ENCODE data around the gene KRT2.

DNA sequence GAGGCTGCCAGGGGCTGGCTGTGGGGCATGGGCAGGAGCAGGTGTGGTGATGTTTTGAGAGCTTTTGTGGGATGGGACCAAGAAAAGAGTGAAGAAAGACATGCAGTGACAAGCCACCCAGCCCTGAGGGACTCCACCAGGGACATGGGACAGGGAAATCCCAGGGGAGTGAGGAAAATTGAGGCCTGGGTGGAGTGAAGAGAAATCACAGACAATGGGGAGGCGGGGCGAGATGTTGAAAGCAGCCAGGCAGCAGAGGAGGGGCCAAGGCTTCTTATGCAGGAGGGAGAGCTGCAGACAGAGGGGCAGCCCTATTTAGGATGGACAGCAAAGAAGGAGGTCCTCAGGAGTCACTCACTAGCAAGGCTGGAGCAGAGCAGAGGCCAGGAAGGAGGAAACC, 32.4 kb upstream of the KRT2 start:
- TF ChIP-seq, protein P1, sequence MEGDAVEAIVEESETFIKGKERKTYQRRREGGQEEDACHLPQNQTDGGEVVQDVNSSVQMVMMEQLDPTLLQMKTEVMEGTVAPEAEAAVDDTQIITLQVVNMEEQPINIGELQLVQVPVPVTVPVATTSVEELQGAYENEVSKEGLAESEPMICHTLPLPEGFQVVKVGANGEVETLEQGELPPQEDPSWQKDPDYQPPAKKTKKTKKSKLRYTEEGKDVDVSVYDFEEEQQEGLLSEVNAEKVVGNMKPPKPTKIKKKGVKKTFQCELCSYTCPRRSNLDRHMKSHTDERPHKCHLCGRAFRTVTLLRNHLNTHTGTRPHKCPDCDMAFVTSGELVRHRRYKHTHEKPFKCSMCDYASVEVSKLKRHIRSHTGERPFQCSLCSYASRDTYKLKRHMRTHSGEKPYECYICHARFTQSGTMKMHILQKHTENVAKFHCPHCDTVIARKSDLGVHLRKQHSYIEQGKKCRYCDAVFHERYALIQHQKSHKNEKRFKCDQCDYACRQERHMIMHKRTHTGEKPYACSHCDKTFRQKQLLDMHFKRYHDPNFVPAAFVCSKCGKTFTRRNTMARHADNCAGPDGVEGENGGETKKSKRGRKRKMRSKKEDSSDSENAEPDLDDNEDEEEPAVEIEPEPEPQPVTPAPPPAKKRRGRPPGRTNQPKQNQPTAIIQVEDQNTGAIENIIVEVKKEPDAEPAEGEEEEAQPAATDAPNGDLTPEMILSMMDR (IDR thresholded peaks at IDR 0.05 in 8 of 11, conservative IDR thresholded peaks at IDR 0.05 in 3 of 11), result no peak
- TF ChIP-seq POLR2AphosphoS5 (IDR thresholded peaks at IDR 0.05), result no peak

Data from spleen (tissue), 7 donors.